MCF 10A (cell line): ENCODE results near the gene STK24. TPM values are rescaled to one million over a fixed set of nuclear protein-coding genes. Genes with fewer than 3 reads are reported as not detected.

Experiments
- BruUV-seq: library from RNA; stranded (reverse); fragments of 400-500 nt; replicated peaks from 2 replicates; lab custom pipeline; 2021; lab: Mats Ljungman, UMichigan
- CTCF ChIA-PET: fragments of 300-600 bp; sonication (Branson Sonifier 250); formaldehyde crosslinking; extraction: SDS; loops from one replicate; lab custom pipeline; 2021; ENCODE audit warnings: antibody characterized with exemption, inconsistent platforms; lab: Yijun Ruan, JAX
- POLR2A ChIA-PET: fragments of 300-600, 350-650 bp; sonication (Branson Sonifier 250); formaldehyde crosslinking; extraction: SDS; loops from one replicate; lab custom pipeline; 2020; ENCODE audit warnings: antibody characterized with exemption, inconsistent platforms; lab: Yijun Ruan, JAX
- DNase-seq: peaks from one replicate; pipeline ENCODE4 v3.0.0-alpha.2; 2018; ENCODE audit not compliant: unreplicated experiment
- H3K27ac Mint-ChIP-seq: one replicate; pipeline ENCODE4 v1.8.0; 2022; ENCODE audit warnings: mild to moderate bottlenecking, low read depth, mixed read lengths; ENCODE audit not compliant: unreplicated experiment
- H3K27me3 Mint-ChIP-seq: one replicate; pipeline ENCODE4 v1.8.0; 2022; ENCODE audit warnings: mixed read lengths; ENCODE audit not compliant: insufficient read depth, unreplicated experiment
- H3K36me3 Mint-ChIP-seq: one replicate; pipeline ENCODE4 v1.8.0; 2022; ENCODE audit warnings: mild to moderate bottlenecking, moderate library complexity, mixed read lengths; ENCODE audit not compliant: insufficient read depth, unreplicated experiment
- H3K4me1 Mint-ChIP-seq: one replicate; pipeline ENCODE4 v1.8.0; 2022; ENCODE audit warnings: mixed read lengths; ENCODE audit not compliant: insufficient read depth, unreplicated experiment
- H3K4me3 Mint-ChIP-seq: one replicate; pipeline ENCODE4 v1.8.0; 2022; ENCODE audit warnings: mild to moderate bottlenecking, moderate library complexity, mixed read lengths; ENCODE audit not compliant: unreplicated experiment
- H3K9me3 Mint-ChIP-seq: one replicate; pipeline ENCODE4 v1.8.0; 2022; ENCODE audit warnings: mixed read lengths; ENCODE audit not compliant: unreplicated experiment
- intact Hi-C: fragments of 100-400 bp; cut with micrococcal nuclease; formaldehyde crosslinking; loops from 2 replicates; pipeline ENCODE4 v1.14.1; 2022
- total RNA-seq: library from RNA; stranded (reverse); gene quantifications from 2 replicates; pipeline ENCODE4 v1.2.3, GENCODE V29; 2022
- TF ChIP-seq, protein P1 (sequence below): fragments of 200-600 bp; IDR thresholded peaks from one replicate; pipeline ENCODE4 v1.8.0; 2022; ENCODE audit warnings: antibody characterized with exemption, mild to moderate bottlenecking; ENCODE audit not compliant: unreplicated experiment

The STK24 gene
- total RNA-seq, 1 experiment from 2014 or later: 200 TPM

DNA sequence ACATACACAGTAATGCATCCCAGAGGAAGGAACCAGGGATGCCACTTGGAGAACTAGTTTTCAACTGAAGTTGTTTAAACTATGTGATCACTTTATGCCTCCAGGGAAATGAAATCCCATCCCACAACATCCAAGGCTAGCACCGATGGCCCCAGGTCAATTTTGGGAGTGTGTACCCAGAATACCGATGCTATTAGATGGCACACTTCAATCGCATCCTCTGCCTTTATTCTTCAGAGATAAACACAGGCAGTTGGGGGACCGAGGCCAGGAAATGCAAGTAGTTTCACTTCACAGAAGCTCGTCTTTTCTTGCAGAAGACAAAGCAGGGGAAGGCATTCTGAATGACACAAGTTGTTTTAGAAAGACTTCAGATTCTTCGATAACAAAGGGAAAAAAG is 13.8 kb downstream of the STK24 start:
- BruUV-seq: no TSS peak
- H3K9me3 Mint-ChIP-seq: no peaks in the 10 kb centered on the region
- H3K27me3 Mint-ChIP-seq: no peaks in the 10 kb centered on the region
- peaks cover 21% of the 10 kb centered on the region for H3K36me3 Mint-ChIP-seq
- CTCF ChIA-PET: interaction anchor here (0.7 to 1.2 kb wide), 2 partner anchors 12 to 82 kb away, joined by 3 to 4 read pairs; no protein-coding TSS in a partner anchor
- DNase-seq: no peak
- intact Hi-C loops: no loop called here
- POLR2A ChIA-PET: no interaction called here
- TF ChIP-seq, protein P1, sequence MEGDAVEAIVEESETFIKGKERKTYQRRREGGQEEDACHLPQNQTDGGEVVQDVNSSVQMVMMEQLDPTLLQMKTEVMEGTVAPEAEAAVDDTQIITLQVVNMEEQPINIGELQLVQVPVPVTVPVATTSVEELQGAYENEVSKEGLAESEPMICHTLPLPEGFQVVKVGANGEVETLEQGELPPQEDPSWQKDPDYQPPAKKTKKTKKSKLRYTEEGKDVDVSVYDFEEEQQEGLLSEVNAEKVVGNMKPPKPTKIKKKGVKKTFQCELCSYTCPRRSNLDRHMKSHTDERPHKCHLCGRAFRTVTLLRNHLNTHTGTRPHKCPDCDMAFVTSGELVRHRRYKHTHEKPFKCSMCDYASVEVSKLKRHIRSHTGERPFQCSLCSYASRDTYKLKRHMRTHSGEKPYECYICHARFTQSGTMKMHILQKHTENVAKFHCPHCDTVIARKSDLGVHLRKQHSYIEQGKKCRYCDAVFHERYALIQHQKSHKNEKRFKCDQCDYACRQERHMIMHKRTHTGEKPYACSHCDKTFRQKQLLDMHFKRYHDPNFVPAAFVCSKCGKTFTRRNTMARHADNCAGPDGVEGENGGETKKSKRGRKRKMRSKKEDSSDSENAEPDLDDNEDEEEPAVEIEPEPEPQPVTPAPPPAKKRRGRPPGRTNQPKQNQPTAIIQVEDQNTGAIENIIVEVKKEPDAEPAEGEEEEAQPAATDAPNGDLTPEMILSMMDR: no peak
- no peak overlapping the region for H3K27ac Mint-ChIP-seq
- peaks cover 46% of the 10 kb centered on the region for H3K4me1 Mint-ChIP-seq
- no peak overlapping the region for H3K4me3 Mint-ChIP-seq

DNA sequence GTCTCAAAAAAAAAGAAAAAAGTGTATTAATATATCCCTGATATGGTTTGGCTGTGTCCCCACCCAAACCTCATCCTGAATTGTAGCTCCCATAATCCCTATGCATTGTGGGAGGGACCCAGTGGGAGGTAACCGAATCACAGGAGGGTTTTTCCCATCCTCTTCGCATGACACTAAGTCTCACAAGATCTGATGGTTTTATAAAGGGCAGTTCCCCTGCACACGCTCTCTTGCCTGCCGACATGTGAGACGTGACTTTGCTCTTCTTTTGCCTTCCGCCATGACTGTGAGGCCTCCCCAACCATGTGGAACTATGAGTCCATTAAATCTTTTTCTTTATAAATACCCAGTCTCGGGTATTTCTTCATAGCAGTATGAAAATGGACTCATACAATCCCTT is 17.7 kb downstream of the STK24 start:
- BruUV-seq: no TSS peak
- no peak overlapping the region for H3K4me3 Mint-ChIP-seq
- no peak overlapping the region for H3K27ac Mint-ChIP-seq
- TF ChIP-seq, protein P1: no peak
- H3K4me1 Mint-ChIP-seq: peaks cover 45% of the 10 kb centered on the region
- intact Hi-C loops: no loop called here
- H3K9me3 Mint-ChIP-seq: no peaks in the 10 kb centered on the region
- no peak for DNase-seq
- peaks cover 8% of the 10 kb centered on the region for H3K36me3 Mint-ChIP-seq
- no peaks in the 10 kb centered on the region for H3K27me3 Mint-ChIP-seq
- CTCF ChIA-PET: no interaction called here
- POLR2A ChIA-PET: no interaction called here

DNA sequence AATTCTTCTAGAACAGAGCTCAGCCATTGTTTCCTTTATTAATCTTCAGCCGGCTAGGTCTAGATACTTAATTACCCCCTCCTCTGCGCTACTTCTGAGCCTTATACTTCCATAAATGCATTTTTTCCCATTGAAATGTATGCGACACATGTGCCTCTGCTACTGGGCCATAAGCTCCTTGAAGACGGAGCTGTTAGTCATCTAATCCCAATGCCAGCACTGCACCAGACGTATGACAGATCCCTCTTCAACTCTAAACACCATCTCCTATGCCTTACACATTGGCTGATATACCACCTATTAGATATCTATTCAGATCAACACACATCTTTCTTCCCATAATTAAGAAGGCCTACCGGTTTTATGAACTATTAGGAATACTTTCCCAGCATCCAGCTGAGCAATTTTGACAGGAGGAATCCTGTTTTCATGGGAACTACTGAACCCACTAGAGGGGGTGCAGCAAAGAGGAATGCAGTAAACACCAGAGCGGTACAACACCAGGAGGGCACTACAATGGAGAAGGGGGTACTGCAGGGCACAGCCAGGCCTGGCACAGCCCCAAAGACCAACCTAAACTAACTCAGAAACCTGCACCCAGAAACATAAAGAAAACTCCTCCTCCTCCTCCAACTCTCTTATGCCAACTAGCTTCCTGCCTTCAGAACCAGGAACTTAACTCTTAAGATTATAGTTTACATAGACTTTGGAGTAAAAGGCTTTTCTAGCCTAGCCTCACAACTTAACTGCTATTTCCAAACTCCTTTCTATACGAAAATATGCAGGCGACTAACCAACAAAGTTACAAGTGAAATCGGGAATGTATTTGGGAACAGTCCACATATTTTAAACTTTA is 18.7 kb downstream of the STK24 start:
- Mint-ChIP-seq H3K36me3 (peaks cover 4% of the 10 kb centered on the region), H3K4me1 (peaks cover 46% of the 10 kb centered on the region), H3K4me3 (no peak overlapping the region), H3K9me3 (no peaks in the 10 kb centered on the region), H3K27ac (peak overlapping the region; percentile 55), H3K27me3 (no peaks in the 10 kb centered on the region)
- intact Hi-C loops: no loop called here
- POLR2A ChIA-PET: interaction anchor here (0.7 to 2.3 kb wide), 6 partner anchors 13 to 678 kb away, joined by 3 to 8 read pairs (median 4); partner anchors contain the start of gene STK24
- CTCF ChIA-PET: interaction anchor here (0.5 to 2.2 kb wide), 11 partner anchors 13 to 703 kb away, joined by 3 to 5 read pairs (median 3); no protein-coding TSS in a partner anchor
- no TSS peak for BruUV-seq
- TF ChIP-seq, protein P1: no peak
- DNase-seq: no peak

DNA sequence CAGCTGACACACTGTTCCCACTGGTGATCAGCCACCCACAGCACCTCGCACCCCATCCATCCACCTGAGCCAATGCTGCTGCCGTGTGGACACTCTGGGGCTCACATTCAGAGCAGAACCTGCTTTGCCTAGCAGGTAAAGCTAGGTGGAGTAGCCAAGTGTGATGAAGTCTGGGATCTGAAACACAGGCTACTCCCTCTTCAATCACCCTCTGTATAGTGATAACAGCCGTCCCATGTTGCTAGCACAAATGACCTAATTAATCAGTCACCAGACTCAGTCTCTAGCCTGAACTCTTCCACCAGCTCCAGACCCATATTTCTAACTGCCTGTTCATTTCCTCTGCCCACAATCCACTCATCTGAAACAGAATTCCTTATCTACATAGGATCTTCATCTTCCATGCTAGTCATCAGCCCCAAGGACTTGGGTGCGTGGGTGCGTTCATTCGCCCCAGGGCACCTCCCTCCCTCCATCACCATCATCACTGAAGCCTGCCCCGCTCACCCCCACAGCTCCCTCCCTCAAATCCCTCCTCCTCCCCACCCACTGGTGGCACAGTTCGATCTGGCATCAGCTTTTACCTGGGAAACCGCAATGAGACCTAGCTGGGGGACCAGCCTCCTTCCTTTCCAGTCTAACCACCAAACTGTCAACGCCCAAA is 19.8 kb downstream of the STK24 start:
- no TSS peak for BruUV-seq
- no peaks in the 10 kb centered on the region for H3K27me3 Mint-ChIP-seq
- H3K27ac Mint-ChIP-seq: peak overlapping the region; percentile 55
- H3K36me3 Mint-ChIP-seq: peaks cover 4% of the 10 kb centered on the region
- H3K4me1 Mint-ChIP-seq: peaks cover 44% of the 10 kb centered on the region
- ChIA-PET CTCF (interaction anchor here (0.5 to 2.2 kb wide), 14 partner anchors 9 to 117 kb away, joined by 3 to 5 read pairs (median 3); no protein-coding TSS in a partner anchor), POLR2A (interaction anchor here (0.7 to 2.3 kb wide), 8 partner anchors 11 to 677 kb away, joined by 3 to 8 read pairs (median 4); partner anchors contain the start of gene STK24)
- TF ChIP-seq, protein P1: no peak
- intact Hi-C loops: no loop called here
- no peak for DNase-seq
- H3K9me3 Mint-ChIP-seq: no peaks in the 10 kb centered on the region
- H3K4me3 Mint-ChIP-seq: no peak overlapping the region
